GM19099 (cell line): ENCODE data around the gene SLC29A1.

Experiments used
- POLR2A ChIP-seq: IDR thresholded peaks from 3 replicates; pipeline ENCODE4 v1.6.1; 2011; ENCODE audit warnings: low read depth; ENCODE audit not compliant: insufficient read length; ENCODE audit errors: extremely low read depth

Gene SLC29A1

GRCh38 chr6:44271914-44272313, 48.5 kb downstream of the SLC29A1 start:
- no peak for TF ChIP-seq POLR2A

- TF ChIP-seq POLR2A: no peak
Observed at GRCh38 chr6:44272529-44272928, 49.1 kb downstream of the SLC29A1 start.

- no peak for TF ChIP-seq POLR2A
Observed at GRCh38 chr6:44272999-44273566, 49.7 kb downstream of the SLC29A1 start.

GRCh38 chr6:44273617-44274016, 50.2 kb downstream of the SLC29A1 start:
- TF ChIP-seq POLR2A: no peak

- TF ChIP-seq POLR2A: no peak
Observed at GRCh38 chr6:44275271-44275748, 51.9 kb downstream of the SLC29A1 start.

GRCh38 chr6:44275749-44276648, 52.6 kb downstream of the SLC29A1 start:
- TF ChIP-seq POLR2A: no peak

- no peak for TF ChIP-seq POLR2A
Observed at GRCh38 chr6:44276667-44277640, 53.6 kb downstream of the SLC29A1 start.

GRCh38 chr6:44277763-44278162, 54.4 kb downstream of the SLC29A1 start:
- no peak for TF ChIP-seq POLR2A

- no peak for TF ChIP-seq POLR2A
Observed at GRCh38 chr6:44278315-44278714, 54.9 kb downstream of the SLC29A1 start.

- no peak for TF ChIP-seq POLR2A
Observed at GRCh38 chr6:44278774-44279697, 55.6 kb downstream of the SLC29A1 start.
